H1 (cell line): ENCODE data around the gene KCNH6. TPM values are rescaled to one million over a fixed set of nuclear protein-coding genes. Genes with fewer than 3 reads are reported as not detected.

Source experiments
- CBX5 ChIP-seq: fragments of 300-800, 300-1000 bp; sonication (generic); IDR thresholded peaks from 2 replicates; pipeline ENCODE4 v1.7.1; 2016; ENCODE audit warnings: antibody characterized with exemption, low read length, low read depth
- polyA plus RNA-seq, 7 experiments: library from polyadenylated mRNA; depleted of rRNA in 3 of 7; stranded (reverse) in 5 of 7; unstranded in 2 of 7; fragments of >200 nt in 5 of 7; fragments of 200-250 nt in 2 of 7; gene quantifications; 1 replicate in 5 of 7; 2 replicates in 1 of 7; 4 replicates in 1 of 7; pipeline versions ENCODE4 v1.2.1 to v1.2.3, GENCODE V29; 2011 to 2013; ENCODE audit warnings: missing spikeins in 2 of 7, mixed read lengths in 2 of 7
- total RNA-seq: library from RNA; stranded (reverse); fragmentation: NEBNext Ultra II Directional; extraction: Animal tissue kit (Norgen Biotek cat#: 25700); gene quantifications from 2 replicates; pipeline ENCODE4 v1.2.1, GENCODE V29; 2021
- TF ChIP-seq, protein P1 (sequence below), 3 experiments: IDR thresholded peaks; 1 replicate in 2 of 3; 2 replicates in 1 of 3; pipeline versions ENCODE4 v1.5.1 to v1.6.1; 2011; ENCODE audit warnings: low read length in 3 of 3, mild to moderate bottlenecking in 3 of 3, inconsistent platforms in 2 of 3, low read depth in 1 of 3, moderate library complexity in 1 of 3; ENCODE audit not compliant: insufficient read depth in 1 of 3; ENCODE audit errors: control extremely low read depth in 1 of 3

KCNH6 gene
- total and polyA plus RNA-seq, 2 of the 8 experiments (the other 6 are each of a cell fraction or from before 2014, with no cell fraction given), result 1.8 to 3.6 TPM

DNA sequence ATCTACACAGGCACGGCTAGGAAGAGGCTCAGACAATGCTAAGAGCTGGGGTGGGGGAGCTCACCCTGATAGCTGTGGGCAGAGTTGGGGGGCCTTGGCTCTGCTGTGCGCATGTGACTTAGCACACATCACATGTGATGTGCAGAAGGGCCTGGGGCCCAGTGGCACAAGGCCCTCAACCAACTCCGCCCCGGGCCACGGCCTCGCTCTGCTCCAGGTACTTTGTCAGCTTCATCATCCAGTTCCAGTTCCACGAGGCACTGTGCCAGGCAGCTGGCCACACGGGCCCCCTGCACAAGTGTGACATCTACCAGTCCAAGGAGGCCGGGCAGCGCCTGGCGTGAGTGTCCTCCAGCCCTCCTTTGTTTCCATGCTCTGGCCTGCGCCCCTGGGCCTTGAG is 27.0 kb upstream of the KCNH6 start (continued):
- TF ChIP-seq, protein P1, sequence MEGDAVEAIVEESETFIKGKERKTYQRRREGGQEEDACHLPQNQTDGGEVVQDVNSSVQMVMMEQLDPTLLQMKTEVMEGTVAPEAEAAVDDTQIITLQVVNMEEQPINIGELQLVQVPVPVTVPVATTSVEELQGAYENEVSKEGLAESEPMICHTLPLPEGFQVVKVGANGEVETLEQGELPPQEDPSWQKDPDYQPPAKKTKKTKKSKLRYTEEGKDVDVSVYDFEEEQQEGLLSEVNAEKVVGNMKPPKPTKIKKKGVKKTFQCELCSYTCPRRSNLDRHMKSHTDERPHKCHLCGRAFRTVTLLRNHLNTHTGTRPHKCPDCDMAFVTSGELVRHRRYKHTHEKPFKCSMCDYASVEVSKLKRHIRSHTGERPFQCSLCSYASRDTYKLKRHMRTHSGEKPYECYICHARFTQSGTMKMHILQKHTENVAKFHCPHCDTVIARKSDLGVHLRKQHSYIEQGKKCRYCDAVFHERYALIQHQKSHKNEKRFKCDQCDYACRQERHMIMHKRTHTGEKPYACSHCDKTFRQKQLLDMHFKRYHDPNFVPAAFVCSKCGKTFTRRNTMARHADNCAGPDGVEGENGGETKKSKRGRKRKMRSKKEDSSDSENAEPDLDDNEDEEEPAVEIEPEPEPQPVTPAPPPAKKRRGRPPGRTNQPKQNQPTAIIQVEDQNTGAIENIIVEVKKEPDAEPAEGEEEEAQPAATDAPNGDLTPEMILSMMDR (IDR thresholded peaks at IDR 0.05; ENCODE audit: control extremely low read depth in 1 of 3, insufficient read depth in 1 of 3, low read depth in 1 of 3, low read length in 3 of 3), result no peak
- TF ChIP-seq CBX5, result no peak
